Measurements from ENCODE around the gene PHF13. TPM values are rescaled to one million over a fixed set of nuclear protein-coding genes. Genes with fewer than 3 reads are reported as not detected.

The PHF13 gene
- total and polyA plus RNA-seq, 10 of the 15 experiments (the other 5 are each of a cell fraction or from before 2014, with no cell fraction given), result 0.87 to 15.4 (median 5.1) TPM

DNA sequence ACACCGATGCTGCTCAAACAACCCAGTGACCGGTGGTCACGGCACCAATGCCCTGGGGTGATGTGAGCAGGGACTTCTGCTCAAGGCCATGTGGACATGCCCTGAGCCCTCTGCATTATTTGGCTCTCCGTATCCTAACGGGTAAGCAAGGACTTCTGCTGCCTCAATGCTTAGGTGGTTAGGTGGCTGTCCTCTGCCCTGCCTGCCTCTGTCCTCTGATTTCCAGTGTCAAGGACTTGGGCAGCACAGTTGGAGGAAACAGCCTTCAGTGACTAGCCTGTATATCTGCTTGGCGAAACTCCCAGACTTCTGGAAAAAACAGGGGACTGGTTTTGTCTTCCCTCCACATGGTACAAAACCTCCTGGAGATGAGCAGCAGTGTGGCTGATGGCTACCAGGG lies 53.6 kb downstream of the PHF13 start:
- no peak for TF ChIP-seq RAD51 (IDR thresholded peaks at IDR 0.05)
- no peak for TF ChIP-seq CREB1 (IDR thresholded peaks at IDR 0.05; ENCODE audit: low read depth)
- TF ChIP-seq ZNF217 (IDR thresholded peaks at IDR 0.05), result no peak
- TF ChIP-seq, protein P1, sequence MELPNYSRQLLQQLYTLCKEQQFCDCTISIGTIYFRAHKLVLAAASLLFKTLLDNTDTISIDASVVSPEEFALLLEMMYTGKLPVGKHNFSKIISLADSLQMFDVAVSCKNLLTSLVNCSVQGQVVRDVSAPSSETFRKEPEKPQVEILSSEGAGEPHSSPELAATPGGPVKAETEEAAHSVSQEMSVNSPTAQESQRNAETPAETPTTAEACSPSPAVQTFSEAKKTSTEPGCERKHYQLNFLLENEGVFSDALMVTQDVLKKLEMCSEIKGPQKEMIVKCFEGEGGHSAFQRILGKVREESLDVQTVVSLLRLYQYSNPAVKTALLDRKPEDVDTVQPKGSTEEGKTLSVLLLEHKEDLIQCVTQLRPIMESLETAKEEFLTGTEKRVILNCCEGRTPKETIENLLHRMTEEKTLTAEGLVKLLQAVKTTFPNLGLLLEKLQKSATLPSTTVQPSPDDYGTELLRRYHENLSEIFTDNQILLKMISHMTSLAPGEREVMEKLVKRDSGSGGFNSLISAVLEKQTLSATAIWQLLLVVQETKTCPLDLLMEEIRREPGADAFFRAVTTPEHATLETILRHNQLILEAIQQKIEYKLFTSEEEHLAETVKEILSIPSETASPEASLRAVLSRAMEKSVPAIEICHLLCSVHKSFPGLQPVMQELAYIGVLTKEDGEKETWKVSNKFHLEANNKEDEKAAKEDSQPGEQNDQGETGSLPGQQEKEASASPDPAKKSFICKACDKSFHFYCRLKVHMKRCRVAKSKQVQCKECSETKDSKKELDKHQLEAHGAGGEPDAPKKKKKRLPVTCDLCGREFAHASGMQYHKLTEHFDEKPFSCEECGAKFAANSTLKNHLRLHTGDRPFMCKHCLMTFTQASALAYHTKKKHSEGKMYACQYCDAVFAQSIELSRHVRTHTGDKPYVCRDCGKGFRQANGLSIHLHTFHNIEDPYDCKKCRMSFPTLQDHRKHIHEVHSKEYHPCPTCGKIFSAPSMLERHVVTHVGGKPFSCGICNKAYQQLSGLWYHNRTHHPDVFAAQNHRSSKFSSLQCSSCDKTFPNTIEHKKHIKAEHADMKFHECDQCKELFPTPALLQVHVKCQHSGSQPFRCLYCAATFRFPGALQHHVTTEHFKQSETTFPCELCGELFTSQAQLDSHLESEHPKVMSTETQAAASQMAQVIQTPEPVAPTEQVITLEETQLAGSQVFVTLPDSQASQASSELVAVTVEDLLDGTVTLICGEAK (IDR thresholded peaks at IDR 0.05; ENCODE audit: borderline replicate concordance), result no peak
- no peak for TF ChIP-seq LARP7 (IDR thresholded peaks at IDR 0.05)
- no peak for TF ChIP-seq BACH1 (IDR thresholded peaks at IDR 0.05; ENCODE audit: borderline replicate concordance)
- TF ChIP-seq ZBTB33 (IDR thresholded peaks at IDR 0.05), result no peak
- no peak for TF ChIP-seq CBX5 (IDR thresholded peaks at IDR 0.05; ENCODE audit: low read depth)
- TF ChIP-seq ESRRA (IDR thresholded peaks at IDR 0.05; ENCODE audit: low read length), result no peak
- TF ChIP-seq FOXK2 (IDR thresholded peaks at IDR 0.05), result no peak
- TF ChIP-seq PAX5 (IDR thresholded peaks at IDR 0.05; ENCODE audit: borderline replicate concordance, low read depth, low read length), result no peak
- CTCF ChIA-PET, result interaction anchor here (1.1 kb wide), 2 partner anchors 19 to 34 kb away, joined by 3 read pairs; no protein-coding TSS in a partner anchor
- 93% methylated on average over 6 of the region's 6 CpGs for WGBS (ENCODE audit: insufficient coverage, insufficient replicate concordance, low lambda C conversion rate, missing lambda C conversion rate)
- no peak for DNase-seq (ENCODE audit: low read depth, low spot score)
- in situ Hi-C loops (cut with MboI) (no loop called here), intact Hi-C loops (cut with micrococcal nuclease; ENCODE audit: unreplicated experiment) (no loop called here)
- no peak overlapping the region for H3K9ac ChIP-seq (ENCODE audit: control insufficient read depth, insufficient read depth, low read length)
- RAD21 ChIA-PET (ENCODE audit: unreplicated experiment), result no interaction called here
- no peaks in the 10 kb centered on the region for H4K20me1 ChIP-seq (ENCODE audit: control insufficient read depth, insufficient read depth)
- POLR2A ChIA-PET, result no interaction called here
- H3K27ac ChIP-seq (ENCODE audit: control insufficient read depth, insufficient read depth), result no peak overlapping the region
- no peak overlapping the region for H3K4me3 ChIP-seq
- no TSS peak for BruUV-seq (replicated peaks)
- ATAC-seq, result no peak
- FAIRE-seq, result no peak
- SMC1A ChIA-PET (ENCODE audit: uncharacterized antibody, unreplicated experiment), result no interaction called here
- H3K79me2 ChIP-seq (ENCODE audit: control insufficient read depth, insufficient read depth, low read length), result no peaks in the 10 kb centered on the region
- H3K9me3 ChIP-seq (replicated peaks; ENCODE audit: control insufficient read depth, insufficient read depth, low read length), result no peaks in the 10 kb centered on the region
- no peak overlapping the region for H3K4me2 ChIP-seq (ENCODE audit: control insufficient read depth, insufficient read depth)
- H3K36me3 ChIP-seq (ENCODE audit: control insufficient read depth in 2 of 2, insufficient read depth in 2 of 2, low read length in 1 of 2), result peaks cover 6 to 18% of the 10 kb centered on the region in 2 experiments; a peak in 3 of 4 replicates
- no peaks in the 10 kb centered on the region for H3K27me3 ChIP-seq (replicated peaks in 1 of 2; ENCODE audit: control insufficient read depth in 2 of 2, insufficient read depth in 2 of 2, low read length in 1 of 2)
- H3K4me1 ChIP-seq (ENCODE audit: control insufficient read depth, insufficient read depth, low read length), result no peaks in the 10 kb centered on the region
- no peak overlapping the region for H2AFZ ChIP-seq (ENCODE audit: control insufficient read depth, low read depth, low read length)
